Limb (tissue), 2 donors: ENCODE measurements around the gene TTI1.
"Not testable (repeated sequence)": the region's sequence is repeated elsewhere in the genome, so short reads cannot be mapped to it uniquely, and the experiment has no call there.

ENCODE experiments used
- DNase-seq, 2 donors: peaks; one replicate each; pipeline ENCODE4 v3.0.0-alpha.2; 2016; ENCODE audit errors: extremely low spot score in 2 of 2

Gene TTI1

DNA sequence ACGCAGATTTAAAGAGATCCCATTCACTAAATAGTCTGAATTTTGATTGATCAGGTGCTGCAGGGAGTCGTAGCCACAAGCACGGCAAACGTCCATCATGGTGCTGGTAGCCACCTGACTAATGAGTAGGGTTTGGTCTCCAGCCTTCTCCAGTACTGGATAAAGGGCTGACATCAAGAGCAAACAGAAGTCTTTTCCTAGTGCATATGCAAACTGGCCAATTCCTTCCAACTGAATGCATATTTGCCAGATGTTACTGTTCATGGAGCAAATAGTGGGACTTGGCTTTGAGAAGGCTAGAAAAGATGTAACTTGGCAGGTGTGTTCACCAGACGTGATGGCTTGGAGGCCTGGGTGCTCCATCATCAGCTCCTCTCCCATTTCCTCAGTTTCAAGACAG is 21.6 kb downstream of the TTI1 start:
- DNase-seq = no peak

DNA sequence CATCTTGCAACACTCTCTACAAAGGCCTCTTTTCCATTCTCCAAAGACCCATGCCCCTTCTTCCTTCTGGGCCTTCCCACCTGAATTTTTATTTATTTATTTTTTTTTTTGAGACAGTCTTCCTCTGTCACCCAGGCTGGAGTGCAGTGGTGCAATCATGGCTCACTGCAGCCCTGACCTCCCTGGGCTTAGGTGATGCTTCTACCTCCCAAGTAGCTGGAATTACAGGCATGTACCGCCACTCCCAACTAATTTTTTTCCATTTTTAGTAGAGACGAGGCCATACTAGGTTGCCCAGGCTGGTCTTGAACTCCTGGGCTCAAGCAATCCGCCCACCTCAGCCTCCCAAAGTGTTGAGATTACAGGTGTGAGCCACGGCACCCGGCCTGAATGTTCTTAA is 23.8 kb downstream of the TTI1 start:
- DNase-seq = not testable (repeated sequence)

DNA sequence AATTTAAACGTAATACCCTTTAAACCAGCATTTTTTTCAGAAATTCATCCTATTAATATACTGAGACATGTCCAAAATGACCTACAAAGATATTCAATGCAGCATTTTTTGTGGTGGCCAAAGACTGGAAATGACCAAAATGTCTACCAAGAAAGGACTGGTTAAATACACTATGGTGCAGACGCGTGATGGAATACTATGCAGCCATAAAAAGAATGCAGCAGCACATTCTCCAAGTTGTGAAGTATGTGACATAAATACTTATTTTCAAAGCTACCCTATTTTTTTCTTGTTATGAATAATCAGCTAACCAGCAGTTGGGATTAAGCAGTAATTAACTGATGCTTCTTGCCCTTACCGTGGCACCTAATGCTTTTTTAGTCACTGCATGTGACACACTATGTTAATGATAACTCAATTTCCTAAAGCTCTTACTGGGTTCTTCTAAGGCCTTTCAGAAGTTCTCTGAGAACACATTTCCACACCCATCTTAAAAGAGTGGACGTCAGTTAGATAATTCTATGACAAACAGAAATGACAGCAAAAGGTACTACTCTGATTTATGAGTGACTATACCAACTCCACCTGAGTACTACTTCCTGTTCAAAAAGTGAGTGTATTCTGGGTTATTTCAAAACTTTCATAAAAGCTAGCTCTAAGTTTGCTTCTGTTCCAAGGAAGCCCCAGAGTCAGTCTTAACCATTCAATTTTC is 24.9 kb downstream of the TTI1 start:
- no peak for DNase-seq

DNA sequence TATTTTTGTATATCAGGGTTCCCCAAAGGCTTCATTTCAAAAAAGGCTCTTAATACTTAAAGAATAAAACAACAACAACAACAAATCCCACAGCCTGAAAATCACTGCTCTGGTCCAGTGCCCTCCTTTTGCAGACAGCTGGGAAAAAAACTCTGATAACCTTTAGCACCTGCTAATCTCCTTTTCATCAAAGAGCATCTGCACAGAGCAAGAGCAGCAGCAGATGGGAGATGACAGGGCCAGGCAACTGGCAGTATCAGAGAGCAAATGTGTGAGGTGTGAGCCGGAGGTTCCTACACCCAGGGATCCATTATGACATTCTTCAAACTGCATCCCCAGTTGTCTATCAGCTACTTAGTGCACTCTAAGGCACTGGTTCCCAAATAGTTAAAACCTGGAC is 25.7 kb downstream of the TTI1 start:
- no peak for DNase-seq

DNA sequence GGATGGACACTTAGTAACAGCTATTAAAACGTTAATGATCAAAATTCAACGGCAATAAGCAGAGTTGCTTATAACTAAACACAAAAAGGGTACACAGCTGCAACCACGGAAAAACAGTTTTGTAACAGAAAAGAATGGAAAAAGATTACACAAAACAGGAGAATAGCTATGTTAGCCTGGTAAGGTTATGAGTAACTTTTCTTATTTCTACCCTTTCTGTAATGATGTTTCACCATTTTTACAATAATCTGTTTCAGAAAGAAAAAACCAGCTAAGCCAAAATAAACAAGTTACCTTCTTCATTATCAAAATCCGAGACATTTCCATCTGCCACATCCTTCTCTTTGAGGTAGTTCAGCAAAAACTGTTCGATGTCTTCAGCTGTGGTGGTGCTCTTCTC is 27.4 kb downstream of the TTI1 start:
- DNase-seq = no peak

DNA sequence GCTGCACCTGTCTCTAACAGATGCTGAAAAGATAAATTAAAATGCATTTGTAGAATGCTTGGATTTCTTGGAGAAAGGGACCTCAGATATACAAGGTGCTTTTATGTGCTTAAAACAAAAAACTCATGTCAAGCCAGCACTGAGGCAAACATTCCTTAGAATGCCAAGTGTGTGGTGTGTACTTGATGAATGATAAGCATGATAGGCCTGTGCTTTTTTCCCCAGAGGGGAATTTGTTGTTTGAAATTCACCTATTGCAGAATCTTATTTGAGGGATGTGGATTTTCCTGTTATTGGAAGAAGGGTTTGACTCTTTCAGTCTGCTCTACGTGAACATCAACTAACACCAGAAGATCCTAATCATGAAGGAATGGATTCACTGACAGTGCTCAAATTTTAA is 28.8 kb downstream of the TTI1 start:
- DNase-seq = no peak

DNA sequence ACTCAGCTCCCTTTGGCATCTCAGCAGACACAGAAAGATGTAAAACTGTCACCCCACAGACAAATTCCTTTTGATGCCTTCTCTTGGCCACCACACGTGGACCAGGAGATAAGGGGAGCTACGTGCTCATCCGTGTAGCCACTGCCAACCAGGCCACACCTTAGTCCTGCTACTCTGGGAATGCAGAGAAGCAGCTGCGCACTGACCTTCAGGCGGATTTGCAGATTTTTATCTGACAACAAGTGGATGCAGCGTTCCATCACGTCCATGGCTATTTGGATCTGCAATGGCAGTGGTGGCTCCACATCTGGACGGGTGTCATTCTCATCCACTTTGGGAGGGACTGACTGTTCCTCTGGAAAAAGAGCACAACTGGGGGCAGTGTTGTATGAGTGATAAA is 30.8 kb downstream of the TTI1 start:
- DNase-seq = no peak

DNA sequence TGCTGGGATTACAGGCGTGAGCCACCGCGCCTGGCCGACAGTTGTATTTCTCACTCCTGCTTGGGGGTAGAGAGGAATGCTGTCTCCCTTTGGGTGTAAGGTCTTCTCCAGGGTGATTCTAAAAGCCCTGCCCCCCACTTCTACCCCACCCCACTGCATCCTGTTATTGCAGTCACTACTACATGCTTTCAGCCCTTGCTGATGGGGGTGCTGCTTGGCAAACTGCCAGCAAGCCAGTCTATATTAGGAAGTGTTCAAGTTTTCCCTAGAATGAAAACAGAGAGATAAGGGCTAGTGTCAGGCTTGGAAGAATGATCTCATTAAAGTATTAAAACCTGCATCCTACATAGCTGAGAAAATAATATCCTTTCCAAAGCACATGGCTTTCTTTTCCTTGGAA is 31.3 kb downstream of the TTI1 start:
- no peak for DNase-seq

DNA sequence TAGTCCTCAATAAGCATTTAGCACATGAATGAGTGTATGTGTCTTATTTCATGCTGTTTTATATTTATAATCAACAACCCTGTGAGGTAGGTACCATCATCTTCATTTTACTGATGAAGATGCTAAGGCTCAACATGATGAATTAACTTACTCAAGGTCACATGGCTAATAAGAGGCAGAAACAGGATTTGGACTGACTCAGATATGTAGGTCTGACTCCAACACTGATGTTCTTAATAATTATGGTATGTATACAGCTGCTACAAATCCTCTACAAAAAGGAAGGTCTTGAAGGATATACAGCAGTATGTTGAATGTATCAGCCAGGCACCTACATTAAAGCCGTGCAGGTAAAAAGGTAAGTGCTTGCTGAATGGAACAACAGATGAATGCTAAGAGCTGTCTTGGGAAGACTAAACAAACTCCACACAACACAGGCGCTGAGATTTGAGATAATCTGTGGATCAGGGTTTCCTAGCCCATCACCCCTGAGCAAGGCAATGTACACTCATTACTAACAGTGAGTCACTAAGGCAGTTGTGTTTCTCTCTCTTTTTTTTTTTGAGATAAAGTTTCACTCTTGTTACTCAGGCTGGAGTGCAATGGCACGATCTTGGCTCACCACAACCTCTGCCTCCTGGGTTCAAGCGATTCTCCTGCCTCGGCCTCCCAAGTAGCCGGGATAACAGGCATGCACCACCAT is 31.9 kb downstream of the TTI1 start:
- no peak for DNase-seq

DNA sequence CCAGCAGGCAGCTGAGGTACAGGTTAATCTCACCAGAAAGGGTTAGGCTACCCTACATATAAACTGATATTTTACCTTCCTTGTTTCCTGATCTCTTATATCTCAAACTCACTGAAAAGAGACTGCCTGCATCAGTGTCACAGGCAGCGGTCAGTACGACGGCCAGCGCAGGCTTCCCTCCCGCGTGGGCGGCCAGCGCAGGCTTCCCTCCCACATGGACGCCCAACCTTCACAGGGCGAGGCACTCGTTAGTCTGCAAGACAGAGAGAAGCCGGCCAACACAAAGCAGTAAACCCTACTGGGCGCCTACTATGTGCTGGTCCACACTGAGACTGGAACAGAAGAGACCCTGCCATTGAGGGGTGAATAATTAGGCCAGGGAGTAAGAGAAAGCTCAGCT is 33.0 kb downstream of the TTI1 start:
- no peak for DNase-seq

DNA sequence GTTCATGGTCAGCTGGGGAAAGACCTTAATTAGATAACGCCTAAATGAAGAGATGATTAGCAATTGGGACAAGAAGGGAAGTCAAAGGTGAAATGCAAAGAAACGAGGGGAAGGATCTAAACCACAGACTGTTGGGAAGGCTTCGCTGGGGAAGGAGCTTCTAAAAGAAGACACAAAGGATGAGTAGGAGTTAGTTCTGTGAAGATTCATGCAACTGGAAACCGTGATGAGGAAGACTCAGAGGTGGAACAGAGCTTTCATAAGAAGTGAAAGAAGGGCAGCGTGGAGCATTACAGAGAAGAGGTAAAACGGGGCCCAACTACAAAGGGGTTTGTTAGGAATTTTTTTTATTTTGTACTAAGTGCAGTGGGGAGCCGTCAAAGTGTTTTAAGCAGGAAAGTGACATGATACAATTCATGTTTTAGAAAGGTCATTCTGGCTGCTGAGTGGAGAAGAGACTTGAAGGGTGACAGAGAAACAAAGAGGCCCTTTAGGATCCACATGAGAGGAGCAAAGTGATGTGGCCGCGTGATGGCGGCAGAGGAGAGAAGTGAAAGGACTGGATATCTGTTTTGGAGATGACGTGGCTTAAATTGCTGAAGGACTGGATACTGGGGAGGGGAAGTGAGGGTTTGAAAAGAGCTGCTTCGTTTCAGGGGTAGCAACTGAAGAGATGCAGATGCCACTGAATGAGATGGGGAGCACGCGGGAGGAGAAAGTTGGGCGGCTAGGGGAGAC is 33.6 kb downstream of the TTI1 start:
- no peak for DNase-seq

DNA sequence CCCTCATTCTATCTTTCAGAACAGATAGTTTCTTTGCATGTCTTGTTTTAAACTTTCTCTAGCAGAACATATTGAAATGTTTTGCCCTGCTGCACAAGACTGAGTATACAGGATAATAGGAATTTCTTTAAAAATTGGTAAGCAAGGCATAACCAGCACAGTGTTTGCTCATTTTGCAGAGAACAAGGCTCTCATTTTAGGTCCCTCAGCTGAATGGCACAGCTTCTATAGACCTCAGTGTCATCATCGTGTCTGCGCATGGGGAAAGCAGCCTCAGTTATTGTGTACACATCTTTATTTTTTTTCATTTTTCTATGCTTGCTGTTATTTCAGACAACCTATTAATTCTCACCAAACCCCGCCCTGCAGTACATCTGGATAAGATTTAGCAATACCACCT is 35.7 kb downstream of the TTI1 start:
- DNase-seq = no peak

DNA sequence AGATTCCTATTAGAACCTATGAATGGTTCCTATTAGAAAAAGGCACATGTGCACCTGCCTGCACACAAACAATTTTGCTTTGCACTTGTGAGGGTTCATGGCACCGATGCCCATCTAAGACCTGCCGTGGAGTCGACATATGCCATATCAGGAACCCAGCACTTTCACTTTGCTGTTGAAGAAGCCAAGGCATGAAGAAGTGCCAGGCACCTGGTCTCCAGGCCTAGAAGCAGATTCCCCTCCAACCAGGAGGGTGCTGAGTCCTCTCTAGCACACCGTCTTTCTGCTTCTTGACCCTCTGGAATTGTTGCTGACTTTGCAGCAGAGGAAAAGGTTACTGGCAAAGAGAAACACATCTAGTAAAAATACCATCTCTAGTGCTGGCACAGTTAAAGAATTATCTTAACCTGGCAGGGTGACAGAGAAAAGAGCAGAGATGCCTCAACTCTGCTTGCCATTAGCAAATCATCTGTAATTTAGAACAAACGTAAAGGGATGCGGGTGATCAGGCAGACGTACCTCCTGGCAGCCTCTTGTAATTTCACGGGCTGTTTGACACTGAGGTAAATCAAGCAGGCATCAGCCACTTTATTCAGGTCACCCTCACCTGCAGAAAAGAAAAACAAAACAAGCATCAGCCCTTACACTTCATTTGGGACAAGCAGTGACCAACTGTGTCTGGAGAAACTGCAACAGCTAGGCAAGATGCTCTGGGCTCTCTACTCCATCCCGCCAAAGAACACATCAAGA is 37.2 kb downstream of the TTI1 start:
- DNase-seq = no peak

DNA sequence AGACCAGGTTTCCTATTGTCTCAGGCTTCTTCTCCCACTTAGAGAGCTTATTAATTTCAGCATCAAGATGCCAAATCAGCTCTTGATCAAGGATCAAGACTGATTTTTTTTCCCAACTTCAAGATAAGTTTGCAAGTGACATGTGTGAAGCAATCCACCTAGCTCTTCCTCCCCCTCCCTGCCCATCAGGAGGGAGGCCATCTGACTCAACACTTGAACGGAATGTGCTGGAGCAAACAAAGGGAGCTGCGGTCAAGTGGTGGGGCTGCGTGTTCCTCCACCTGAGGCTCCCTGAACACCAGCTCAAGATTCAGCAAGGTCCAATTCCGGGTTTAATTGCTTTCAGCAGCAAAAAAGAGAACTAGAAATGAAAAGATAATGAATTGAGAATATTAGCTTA is 38.7 kb downstream of the TTI1 start:
- no peak for DNase-seq

DNA sequence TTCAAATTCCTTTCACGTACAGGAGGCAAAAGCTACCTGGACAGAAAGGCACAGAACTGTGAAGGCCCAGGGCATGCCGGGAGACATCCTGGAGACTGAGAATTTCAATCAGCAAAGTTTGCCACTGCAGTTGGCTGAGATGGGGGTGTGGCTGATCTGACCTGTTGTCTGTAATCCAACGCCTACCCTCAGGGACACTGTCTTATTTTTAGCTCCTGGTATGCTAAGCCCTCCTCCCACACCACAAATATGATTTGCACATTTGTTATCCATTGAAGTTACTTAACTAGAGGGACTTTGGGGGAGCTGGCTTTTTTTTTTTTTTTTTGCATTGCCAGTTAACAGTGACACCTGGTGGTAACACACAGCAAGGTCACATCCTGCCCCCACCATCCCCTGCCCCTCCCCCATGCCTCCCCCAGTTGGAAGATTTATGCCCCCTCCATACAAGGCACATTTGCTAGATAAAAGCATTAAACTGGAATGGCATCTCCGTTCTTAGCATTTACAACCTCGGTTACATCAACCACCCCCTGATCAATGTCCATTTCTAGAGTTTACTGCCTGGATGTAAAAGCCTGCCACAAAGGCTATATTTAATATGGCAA is 40.4 kb downstream of the TTI1 start:
- DNase-seq = peak; percentile 48 to 49

DNA sequence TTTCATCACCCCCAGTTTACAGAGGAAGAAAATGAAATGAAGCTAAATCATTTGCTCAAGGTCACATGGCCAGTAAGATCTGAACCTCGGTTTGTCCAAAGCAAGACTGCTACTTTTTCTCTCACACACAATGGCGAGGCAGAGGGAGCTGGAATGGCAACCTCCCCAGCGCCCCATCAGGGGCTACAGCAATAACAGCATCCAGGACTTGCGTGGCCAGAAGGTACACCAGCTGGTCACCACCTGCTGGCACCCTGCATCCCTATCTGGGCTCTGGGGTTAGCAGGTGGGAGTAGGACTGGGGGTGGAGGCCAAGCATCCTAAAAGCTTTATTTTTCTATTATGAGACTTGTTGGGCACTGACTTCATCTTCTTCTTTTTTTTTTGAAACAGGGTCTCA is 41.3 kb downstream of the TTI1 start:
- DNase-seq = no peak

DNA sequence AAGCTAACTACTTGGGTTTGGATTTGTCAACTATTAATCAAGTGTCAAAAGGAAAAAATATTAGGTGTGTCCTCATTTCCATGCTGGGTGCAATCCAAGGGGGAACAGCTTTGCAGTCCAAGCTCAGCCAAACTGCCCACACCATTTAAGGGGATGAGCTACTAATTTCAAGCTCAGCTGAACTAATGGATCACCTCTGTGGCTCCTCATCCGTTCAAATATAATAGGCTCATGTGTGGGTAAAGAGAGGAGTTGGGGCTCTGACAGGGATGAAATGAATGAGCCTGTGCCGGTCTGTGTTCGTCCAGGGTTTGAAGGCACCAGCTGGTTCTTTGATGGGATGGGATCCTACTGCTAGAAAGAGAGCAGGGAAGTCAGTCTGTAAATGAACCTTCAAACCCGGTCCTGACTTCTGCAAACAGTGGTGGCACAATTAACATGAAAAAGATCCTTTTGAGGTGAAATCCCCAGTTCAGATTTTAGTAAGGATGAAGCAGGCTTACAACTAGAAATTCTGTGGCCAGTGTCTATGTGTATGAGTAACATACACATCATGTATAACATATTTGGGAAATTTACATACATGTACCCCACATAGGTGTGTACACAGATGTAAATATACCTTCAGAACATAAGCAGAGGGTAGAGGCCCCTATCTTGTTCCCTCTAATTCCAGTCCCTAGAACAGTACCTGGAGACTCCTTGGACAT is 41.9 kb downstream of the TTI1 start:
- no peak for DNase-seq

DNA sequence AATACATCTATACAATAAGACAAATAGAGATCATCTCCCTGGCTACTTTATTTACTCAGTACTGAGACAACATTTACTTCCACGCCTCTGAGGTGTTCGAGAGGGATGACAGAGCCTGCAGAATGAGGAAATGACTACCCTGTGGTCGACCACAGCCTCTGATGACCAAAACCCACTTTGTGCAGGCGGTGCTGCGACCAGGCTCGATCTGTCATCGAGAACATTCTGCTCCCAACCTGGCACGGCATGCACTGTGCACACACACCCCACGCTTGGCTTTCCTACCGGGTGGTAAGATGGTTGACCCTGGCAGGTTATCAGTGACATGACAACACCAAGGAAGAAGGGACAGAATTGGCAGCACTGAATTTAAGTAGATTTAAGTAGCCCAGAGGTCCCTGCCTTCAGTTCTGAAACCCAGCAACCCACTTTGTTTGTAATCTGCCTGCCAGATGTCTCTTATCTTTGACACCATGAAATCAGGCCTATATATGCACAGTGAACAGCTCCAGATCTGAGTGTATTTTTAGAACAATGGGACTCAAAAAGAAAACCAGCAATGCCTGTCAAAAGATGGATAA is 42.6 kb downstream of the TTI1 start:
- no peak for DNase-seq

DNA sequence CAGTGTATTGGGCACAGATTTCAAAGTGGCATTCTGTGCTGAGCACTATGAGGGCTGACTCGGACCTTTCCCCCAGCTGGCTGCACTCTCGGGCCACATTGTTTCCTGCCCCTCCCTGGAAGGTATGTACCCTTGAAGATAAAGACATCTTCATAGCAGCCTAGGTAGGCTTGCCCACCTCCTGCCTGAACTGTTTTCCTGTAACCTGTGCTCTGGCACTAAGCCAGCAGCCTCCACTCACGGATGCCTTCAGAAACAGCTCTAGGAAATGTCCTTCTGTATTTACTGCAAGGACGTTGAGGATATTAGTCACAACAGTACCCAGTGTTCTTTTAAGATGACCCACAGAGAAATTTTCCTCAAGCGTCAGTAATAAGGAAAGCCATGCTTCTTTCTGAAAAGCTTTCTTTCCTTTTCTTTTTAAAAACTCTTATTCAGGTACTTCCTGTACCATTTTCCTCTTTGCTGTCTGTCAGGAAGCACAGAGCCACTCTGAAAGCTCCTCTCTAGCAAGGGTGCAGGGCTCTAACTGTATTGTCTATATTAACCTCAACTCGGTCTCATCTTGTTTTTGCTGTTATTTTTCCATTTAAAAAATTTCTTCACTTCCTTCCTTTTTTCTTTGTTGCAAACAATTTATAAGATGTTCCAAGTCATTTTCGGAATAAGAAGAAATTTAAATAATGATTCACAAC is 43.5 kb downstream of the TTI1 start:
- no peak for DNase-seq
